HG03558 (cell line): Measurements from ENCODE around the gene SURF1.
"Not testable (repeated sequence)": the region's sequence is repeated elsewhere in the genome, so short reads cannot be mapped to it uniquely, and the experiment has no call there.

ENCODE experiments used
- ATAC-seq: cut with Tn5 transposase; IDR thresholded peaks from one replicate; pipeline ENCODE4 v1.9.1; 2021; ENCODE audit warnings: moderate number of reproducible peaks; ENCODE audit not compliant: unreplicated experiment; ENCODE audit errors: extremely low read depth

Gene SURF1

DNA sequence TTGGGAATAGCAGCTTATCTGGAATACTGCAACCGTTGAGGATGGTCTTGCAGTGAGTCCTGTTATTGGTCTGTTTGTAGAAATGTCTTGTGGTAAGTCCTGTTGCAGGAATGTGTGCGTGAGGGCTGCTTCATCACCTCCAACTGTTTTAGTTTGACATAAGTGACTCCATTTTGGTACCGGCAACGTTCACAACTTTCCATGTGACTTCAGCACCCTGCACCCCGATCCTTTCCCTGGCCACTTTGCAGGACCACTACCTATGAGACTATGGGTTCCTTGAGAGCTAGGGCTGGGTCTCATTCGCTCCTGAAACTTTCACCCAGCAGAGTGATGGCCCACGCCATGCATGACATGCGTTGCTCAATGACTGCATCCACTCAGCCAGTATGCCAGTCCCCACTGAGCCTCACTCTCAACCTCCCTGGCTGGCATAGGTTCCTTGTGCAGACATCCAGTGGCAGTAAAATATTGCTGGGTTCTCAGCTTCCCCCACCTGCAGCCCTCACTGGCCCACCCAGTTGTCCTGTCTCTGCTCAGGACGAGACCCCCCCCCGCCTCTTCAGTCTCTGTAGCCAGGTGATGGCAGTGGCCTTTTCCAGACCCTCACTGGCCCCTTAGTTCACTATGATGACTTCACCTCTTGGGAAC, 28.3 kb downstream of the SURF1 start:
- no peak for ATAC-seq

DNA sequence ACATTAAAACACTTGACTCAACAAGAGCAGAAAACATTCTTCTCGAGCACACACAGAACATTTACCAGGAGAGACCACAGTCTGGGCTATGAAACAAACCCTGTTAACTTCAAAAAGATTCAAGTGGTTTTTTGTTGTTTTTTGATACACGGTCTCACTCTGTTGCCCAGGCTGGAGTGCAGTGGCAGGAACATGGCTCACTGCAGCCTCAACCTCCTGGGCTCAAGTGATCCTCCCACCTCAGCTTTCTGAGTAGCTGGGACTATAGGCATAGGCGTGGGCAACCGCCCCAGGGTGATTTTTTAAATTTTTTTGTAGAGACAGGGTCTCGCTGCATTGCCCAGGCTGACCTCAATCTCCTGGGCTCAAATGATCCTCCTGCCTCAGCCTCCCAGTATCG, 29.3 kb downstream of the SURF1 start:
- ATAC-seq, result not testable (repeated sequence)

DNA sequence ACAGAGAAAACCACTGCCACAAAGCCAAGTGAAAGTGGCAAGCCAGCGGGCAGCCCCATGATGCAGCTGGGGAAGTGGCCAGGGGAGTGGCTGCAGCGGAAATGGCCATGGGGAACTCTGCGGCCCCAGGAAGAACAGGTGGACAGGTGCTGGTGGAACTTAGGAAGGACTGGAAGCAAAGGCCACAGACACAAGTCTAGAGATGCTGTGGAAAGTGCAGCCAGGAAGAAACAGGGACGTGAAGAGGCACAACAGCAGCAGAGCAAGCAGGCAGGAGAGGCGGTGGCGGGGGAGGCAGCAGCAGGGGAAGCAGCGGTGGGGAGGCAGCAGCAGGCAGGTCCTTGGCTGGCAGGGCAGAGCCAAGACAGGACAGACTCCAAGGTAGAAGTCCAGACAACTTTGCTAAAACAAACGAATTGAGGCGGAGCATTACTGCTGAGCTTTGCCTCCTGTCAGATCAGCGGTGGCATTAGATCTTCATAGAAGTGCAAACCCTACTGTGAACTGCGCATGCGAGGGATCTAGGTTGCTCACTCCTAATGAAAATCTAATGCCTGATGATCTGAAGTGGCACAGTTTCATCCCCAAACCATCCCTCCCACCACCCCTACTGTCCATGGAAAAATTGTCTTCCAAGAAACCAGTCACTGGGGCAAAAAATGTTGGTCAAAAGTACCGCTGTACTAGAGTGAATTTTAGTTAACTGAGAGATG, 32.1 kb downstream of the SURF1 start:
- ATAC-seq, result no peak

DNA sequence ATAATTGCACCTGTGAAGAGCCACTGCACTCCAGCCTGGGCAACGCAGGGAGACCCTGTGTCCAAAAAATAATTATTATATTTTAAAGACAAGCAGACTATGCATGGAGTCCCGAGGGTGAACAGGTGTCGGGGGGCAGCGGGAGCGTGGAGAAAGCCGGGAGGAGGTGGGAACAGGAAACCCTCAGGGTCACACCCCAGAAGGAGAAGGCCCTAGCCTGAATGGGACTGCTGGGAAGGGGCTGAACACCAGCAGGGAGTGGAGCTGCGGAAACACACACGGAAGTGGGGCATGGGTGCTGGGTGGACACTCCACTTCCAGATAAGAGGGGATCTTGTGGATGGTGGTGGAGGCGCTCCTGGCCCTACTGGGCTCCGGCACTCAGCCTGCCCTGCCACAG, 33.1 kb downstream of the SURF1 start:
- ATAC-seq, result no peak

DNA sequence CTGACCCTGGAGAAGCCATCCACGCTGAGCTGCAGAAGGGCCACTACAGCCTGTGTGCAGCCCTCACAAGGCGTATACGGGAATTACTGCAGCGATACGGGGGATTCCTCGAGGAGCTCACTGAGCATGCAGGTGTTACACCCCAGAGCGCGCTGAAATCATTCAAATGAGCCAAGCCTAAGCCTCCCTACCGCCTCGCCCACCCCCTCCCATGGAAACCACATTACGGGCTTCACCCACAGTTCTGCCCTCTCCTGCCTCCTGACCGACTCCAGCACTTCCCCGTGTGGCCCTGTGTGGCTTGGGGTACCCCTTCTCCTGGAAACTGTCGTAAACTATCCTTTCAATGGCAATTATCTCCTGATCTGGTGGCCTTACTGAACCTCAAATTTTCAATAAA, 33.6 kb downstream of the SURF1 start:
- no peak for ATAC-seq

DNA sequence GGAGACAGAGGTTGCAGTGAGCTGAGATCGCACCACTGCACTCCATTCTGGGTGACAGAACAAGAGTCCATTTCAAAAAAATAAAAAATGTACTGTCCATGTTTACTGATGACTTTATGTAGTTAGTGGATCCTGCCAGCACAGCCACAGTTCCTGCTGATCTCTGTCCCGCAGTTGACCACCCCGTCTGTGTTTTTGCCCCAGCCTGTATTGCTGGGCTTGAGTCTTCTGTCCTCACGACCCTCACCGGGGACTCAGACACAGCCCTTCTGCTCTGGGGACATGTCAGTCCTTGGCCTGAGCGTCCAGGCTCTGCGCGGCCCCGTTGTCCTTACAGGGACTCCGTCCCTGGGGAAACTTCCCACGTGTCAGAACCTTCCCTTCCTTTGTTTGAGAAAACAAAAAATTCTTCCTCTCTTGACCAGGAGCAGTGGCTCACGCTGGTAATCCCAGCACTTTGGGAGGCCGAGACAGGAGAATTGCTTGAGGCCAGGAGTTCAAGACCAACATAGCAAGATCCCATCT, 34.8 kb downstream of the SURF1 start:
- no peak for ATAC-seq

DNA sequence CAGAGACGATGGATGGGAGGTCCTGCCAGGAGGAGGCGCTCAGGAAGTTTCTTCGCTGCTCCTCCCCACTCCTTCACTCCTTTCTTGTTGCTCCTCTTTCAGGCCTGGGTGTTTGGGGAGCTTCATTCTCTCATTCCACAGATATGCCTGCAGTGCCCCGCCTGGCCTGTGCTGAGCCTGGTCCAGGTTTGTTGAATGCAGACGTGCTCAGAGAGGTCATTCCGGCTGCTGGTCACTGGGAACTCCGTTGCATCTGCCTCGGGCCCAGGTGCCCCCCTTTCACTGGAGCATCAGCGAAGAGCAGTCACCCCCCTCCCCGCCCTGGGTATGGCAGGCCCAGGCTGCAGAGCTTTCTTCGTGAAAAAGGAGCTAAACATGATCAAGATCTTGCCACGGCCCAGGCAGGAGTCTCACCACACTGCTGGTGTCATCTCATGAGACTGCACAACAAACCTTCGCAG, 35.8 kb downstream of the SURF1 start:
- ATAC-seq, result no peak

DNA sequence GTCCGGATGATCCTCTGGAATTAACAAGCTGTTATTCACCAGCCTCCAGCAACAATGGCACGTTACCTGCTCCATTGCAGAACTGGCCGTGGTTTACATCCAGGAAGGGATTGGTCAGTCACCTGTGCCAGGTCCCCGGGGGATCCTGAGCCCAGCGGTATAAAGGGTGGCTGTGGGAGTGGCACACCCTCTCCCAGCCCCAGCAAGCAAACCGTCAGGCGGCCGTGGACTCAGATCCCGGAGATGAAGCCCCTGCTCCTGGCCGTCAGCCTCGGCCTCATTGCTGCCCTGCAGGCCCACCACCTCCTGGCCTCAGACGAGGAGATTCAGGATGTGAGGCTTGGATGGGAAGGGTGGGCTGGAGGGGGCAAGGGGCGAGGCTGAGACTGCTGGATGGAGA, 38.7 kb downstream of the SURF1 start:
- not testable (repeated sequence) for ATAC-seq

DNA sequence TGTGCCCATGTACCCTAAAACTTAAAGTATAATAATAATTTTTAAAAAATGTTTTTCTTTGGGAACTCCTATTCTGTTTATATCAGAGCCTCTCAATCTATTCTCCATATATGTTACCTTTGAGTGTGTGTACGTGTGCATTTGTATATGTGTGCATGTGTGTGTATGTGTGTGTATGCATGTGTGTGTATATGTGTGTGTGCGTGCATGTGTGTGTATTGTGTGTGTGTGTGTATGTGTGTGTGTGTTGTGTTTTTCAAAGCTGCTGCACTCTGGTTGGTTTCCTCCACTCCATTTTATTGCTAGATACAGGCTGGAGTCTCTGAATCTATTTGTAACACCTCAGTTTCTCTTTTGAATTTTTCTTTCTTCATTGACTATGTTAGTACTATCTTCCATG, 40.3 kb downstream of the SURF1 start:
- ATAC-seq, result no peak

DNA sequence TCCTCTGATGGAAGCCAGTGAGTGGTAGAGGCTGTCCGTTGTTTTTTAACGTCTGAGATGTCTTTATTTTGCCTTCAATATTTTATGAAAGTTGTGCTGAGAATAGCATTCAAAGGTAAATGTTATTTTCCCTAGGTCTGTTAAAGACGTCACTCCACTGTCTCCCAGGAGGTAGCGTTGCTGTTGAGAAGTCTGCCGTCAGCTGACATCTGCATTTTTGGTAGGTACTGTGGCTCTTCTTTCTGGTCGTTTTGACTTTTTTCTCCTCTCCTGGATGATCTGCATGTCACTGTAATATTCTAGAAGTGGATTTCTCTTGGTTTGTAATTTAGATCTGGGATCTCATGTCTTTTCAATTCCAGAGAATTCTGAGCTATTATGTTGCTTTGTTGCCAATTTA, 46.7 kb downstream of the SURF1 start:
- ATAC-seq, result no peak

DNA sequence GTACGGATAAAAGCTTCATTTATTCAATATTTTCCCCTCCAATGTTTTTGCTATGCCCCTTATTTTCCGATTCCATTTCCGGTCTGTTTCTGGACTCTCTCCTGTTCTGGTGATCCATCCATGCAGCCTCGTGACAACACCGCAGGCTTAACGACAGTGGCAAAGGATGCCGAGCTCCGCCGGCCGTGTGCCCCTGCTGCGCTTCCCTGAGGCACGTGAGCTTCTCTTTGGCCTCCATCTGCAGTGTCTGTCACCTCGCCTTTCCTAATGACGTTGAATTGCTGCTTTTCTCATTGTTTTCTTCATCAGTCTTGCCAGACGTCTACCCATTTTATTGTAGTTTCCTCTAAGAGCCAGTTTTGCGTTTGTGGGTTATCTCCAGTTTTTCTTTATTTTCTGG, 49.0 kb downstream of the SURF1 start:
- no peak for ATAC-seq

DNA sequence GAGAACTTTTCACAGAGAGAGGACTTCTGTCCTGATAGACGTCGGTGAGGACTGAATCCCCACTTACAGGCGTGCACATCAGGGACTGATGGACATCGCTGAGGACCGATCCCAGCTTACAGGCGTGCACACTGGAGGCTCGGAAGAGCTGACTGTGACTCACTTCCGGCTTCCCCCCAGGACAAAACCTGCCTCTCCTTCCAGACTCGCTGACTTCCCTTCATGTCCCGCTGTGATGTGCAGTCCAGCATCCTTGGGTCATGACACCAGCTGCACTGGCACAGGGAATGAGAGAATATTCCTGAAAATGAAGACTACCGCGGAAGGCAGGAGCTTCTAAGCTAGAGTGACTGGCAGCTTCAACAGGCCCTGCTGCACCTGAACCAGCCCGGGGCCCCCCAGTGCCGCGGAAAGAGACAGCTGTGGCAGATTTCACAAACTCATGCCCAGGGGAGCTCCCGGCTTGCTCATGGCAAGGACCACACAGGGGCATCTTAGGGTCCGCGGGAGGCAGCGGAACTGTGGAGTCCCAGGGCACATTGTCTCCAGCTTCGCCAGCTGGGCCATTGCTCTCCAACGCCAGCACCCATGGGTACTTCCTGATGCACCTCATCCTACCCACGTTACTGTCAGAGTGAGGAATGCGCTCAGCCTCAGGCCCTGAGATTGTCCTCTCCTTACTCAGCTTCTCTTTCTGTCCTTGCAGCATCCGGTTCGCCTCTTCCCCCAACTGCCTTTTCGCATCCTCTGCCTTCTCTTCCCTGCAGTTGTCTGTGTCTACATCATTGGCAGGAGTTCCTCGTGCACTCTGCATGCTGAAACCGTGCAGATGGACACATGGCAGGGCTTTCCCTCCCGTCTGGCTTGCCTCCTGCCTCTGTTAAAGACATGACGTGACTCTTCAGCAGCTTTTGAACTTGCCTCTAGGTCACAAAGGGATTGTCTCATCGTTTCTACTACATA, 49.8 kb downstream of the SURF1 start:
- ATAC-seq, result no peak

DNA sequence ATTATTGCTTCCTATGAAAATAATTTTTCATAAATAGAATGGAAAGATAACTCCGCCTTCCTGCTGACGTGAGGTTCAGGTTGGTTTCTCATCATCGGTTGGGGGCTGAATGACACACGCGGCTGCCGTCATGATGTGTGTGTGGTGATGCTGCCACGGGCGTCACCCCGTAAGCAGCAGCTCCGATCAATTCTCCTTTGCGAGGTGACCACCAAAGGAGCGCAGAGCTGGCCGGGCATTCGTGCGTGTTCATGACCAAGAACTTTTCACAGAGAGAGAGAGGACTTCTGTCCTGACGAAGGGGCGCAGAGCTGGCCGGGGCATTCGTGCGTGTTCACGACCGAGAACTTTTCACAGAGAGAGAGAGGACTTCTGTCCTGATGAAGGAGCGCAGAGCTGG, 50.6 kb downstream of the SURF1 start:
- no peak for ATAC-seq

DNA sequence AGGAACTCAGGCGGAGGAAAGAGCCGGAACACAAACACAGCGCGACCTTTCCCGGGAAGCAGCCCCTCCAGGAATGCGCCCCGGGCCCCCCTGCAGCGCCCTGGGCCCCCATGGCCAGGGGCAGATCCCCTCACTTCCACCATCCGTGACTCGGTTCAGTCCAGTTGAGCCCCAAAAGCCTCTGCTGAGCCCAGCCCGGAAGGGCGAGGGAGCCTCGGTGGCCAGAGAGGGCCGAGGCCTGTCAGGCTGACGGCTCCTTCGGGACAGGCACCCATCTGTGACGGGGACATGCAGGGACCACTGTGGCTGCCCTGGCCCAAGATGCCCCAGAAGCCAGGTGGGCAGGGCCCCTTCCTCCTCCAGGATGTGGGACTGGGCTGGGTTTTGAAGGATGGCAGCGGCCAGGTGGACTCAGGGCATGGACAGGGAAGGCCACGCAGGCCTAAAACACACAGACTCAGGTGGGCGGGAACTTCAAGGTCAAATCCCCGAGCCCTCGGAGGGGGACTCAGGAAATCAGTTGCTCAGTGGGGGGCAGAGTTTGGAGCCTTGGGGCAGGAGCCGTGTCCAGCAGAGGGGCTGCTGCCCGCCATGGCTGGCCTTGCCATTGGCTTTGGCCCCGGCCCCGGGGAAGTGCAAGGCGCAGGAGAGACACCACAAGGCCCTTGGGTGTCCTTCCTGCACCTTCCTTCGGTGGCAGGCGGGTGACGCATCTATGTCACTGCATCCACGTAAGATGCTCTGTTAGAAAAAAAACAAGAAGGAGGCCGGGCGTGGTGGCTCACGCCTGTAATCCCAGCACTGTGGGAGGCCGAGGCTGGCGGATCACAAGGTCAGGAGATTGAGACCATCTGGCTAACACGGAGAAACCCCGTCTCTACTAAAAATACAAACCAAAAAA, 51.6 kb downstream of the SURF1 start:
- no peak for ATAC-seq

DNA sequence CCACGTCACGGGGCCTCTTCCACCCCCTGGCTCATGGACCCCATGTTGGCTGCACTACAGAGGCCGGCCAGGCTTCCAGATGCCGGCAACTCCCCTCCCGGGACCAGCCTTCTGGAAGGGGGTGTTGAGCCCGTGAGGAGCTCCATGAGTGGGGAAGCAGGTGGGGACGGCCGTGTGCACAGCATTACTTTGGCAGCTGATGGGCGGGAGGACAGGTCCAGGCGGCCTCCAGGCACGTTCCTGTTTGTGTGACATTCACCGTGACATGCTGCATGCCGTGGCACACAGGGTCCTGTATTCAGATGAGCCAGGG, 52.2 kb downstream of the SURF1 start:
- ATAC-seq, result no peak

DNA sequence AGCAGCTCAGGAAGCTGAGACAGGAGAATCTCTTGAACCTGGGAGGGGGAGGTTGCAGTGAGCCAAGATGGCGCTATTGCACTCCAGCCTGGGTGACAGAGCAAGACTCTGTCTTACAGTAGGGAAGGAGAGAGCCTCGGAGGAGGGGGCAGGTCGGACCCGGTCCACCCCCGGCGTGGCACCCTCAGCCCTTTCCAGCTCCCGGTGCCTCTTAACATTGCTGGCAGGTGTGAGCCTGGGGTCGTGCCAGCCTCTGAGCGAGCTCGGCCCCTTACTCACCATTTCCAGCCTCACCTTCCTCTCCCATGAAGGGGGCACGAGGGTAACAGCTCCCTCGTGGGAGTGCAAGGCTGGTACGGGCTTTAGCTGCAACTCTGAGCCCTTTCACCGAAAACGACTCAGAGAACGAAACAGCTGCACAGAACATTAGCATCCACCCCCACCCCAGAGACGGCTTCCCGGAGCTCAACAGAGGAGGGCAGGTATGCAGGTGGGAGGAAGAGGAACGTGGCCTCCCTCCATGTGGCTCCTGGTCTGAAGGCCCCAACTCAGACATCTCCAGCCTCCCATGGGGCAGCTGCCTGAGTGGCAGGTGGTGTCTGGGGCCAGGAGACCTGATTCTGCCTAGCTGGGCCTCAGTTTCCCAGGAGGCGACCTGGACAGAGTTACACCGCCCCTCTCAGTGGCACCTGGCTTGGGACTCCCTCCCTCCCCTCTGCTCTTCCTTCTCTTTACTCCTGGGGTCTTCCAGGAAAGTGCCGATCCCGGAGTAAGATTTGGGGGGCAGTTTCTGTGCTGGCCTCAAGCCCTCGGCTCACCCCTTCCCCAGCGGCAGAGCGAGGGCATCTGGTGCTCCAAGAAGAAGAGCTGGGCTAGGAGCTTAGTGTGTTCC, 52.8 kb downstream of the SURF1 start:
- no peak for ATAC-seq
